CD14-positive monocyte (primary cell): Measurements from ENCODE around the gene AQP7. TPM values are rescaled to one million over a fixed set of nuclear protein-coding genes. Genes with fewer than 3 reads are reported as not detected.

Experiments used
- DNase-seq, 3 donors: peaks; one replicate each; pipeline ENCODE4 v3.0.0-alpha.2; 2011 to 2022
- H2AFZ ChIP-seq: 2 replicates; pipeline ENCODE4 v1.6.0; 2012; ENCODE audit warnings: mild to moderate bottlenecking, low read depth, low read length, inconsistent platforms; ENCODE audit not compliant: insufficient read depth, poor library complexity, severe bottlenecking
- H3K27ac ChIP-seq, 2 donors: 1 replicate in 1 of 2; 2 replicates in 1 of 2; pipeline ENCODE4 v1.5.1; 2012 to 2013; ENCODE audit warnings: low read length in 2 of 2, control low read depth in 1 of 2, inconsistent platforms in 1 of 2, low read depth in 1 of 2, mild to moderate bottlenecking in 1 of 2
- H3K27me3 ChIP-seq, 2 donors: one replicate each; pipeline versions ENCODE4 v1.6.0 to v1.6.1; 2011 to 2013; ENCODE audit warnings: low read length in 2 of 2; ENCODE audit not compliant: control insufficient read depth in 2 of 2, insufficient read depth in 2 of 2
- H3K36me3 ChIP-seq, 2 donors: replicated peaks in 1 of 2; 1 replicate in 1 of 2; 2 replicates in 1 of 2; pipeline versions ENCODE4 v1.5.1 to v1.6.1; 2012 to 2013; ENCODE audit warnings: low read length in 2 of 2, control low read depth in 1 of 2, inconsistent platforms in 1 of 2, mild to moderate bottlenecking in 1 of 2; ENCODE audit not compliant: insufficient read depth in 2 of 2, control insufficient read depth in 1 of 2
- H3K4me1 ChIP-seq, 2 donors: 1 replicate in 1 of 2; 2 replicates in 1 of 2; pipeline versions ENCODE4 v1.5.1 to v1.6.1; 2012 to 2013; ENCODE audit warnings: low read length in 2 of 2, control low read depth in 1 of 2, inconsistent platforms in 1 of 2, mild to moderate bottlenecking in 1 of 2, moderate library complexity in 1 of 2; ENCODE audit not compliant: insufficient read depth in 2 of 2, control insufficient read depth in 1 of 2
- H3K4me2 ChIP-seq: replicated peaks from 2 replicates; pipeline ENCODE3; 2012; ENCODE audit warnings: low read length, moderate library complexity, mild to moderate bottlenecking; ENCODE audit not compliant: poor library complexity, severe bottlenecking; ENCODE audit errors: extremely low read depth
- H3K4me3 ChIP-seq, 3 experiments: fragments of 200-600 bp in 1 of 3; sonication (generic) in 1 of 3; replicated peaks in 1 of 3; 1 replicate in 2 of 3; 2 replicates in 1 of 3; pipeline ENCODE4 v1.5.1; 2011 to 2013; ENCODE audit warnings: low read length in 3 of 3, mild to moderate bottlenecking in 3 of 3, control low read depth in 2 of 3, low read depth in 2 of 3, inconsistent platforms in 1 of 3, moderate library complexity in 1 of 3
- H3K79me2 ChIP-seq: 2 replicates; pipeline ENCODE4 v1.6.0; 2012; ENCODE audit warnings: mild to moderate bottlenecking, control low read depth, inconsistent platforms, low read length, moderate library complexity; ENCODE audit not compliant: insufficient read depth
- H3K9ac ChIP-seq: 2 replicates; pipeline ENCODE4 v1.6.0; 2017; ENCODE audit warnings: low read length, mild to moderate bottlenecking; ENCODE audit not compliant: insufficient read depth, poor library complexity, severe bottlenecking
- H3K9me3 ChIP-seq, 2 donors: replicated peaks in 1 of 2; 1 replicate in 1 of 2; 2 replicates in 1 of 2; pipeline versions ENCODE4 v1.5.1 to v1.6.1; 2012 to 2013; ENCODE audit warnings: low read length in 2 of 2, control low read depth in 1 of 2; ENCODE audit not compliant: control insufficient read depth in 1 of 2, insufficient read depth in 1 of 2
- H4K20me1 ChIP-seq: 2 replicates; pipeline ENCODE4 v1.6.0; 2012; ENCODE audit warnings: mild to moderate bottlenecking, low read length, control low read depth, moderate library complexity; ENCODE audit not compliant: insufficient read depth
- H3K27ac Mint-ChIP-seq, 7 donors: one replicate each; pipeline ENCODE4 v1.8.0; 2020; ENCODE audit warnings: mild to moderate bottlenecking in 7 of 7, mixed read lengths in 7 of 7, moderate library complexity in 6 of 7, inconsistent platforms in 2 of 7
- H3K27me3 Mint-ChIP-seq, 3 donors: one replicate each; pipeline ENCODE4 v1.8.0; 2021 to 2022; ENCODE audit warnings: low read depth in 3 of 3, mild to moderate bottlenecking in 3 of 3, mixed read lengths in 3 of 3, moderate library complexity in 3 of 3, inconsistent platforms in 1 of 3
- H3K36me3 Mint-ChIP-seq, 2 donors: one replicate each; pipeline ENCODE4 v1.8.0; 2020; ENCODE audit warnings: mixed read lengths in 2 of 2, inconsistent platforms in 1 of 2, mild to moderate bottlenecking in 1 of 2
- H3K4me1 Mint-ChIP-seq: one replicate; pipeline ENCODE4 v1.8.0; 2020; ENCODE audit warnings: mild to moderate bottlenecking, mixed read lengths
- H3K4me3 Mint-ChIP-seq, 2 donors: one replicate each; pipeline ENCODE4 v1.8.0; 2020; ENCODE audit warnings: mild to moderate bottlenecking in 2 of 2, mixed read lengths in 2 of 2, moderate library complexity in 1 of 2
- H3K9me3 Mint-ChIP-seq, 7 donors: one replicate each; pipeline ENCODE4 v1.8.0; 2020 to 2022; ENCODE audit warnings: mixed read lengths in 7 of 7, mild to moderate bottlenecking in 6 of 7, moderate library complexity in 6 of 7, inconsistent platforms in 2 of 7
- CTCF ChIP-seq: fragments of 200-600 bp; IDR thresholded peaks from one replicate; pipeline ENCODE4 v1.8.0; 2022; ENCODE audit warnings: antibody characterized with exemption, mild to moderate bottlenecking
- WGBS: methylation state at CpG from one replicate; pipeline ENCODE4 v1.1.5; 2013; ENCODE audit warnings: missing lambda C conversion rate; ENCODE audit not compliant: insufficient coverage; 5-methylcytosine and 5-hydroxymethylcytosine counted together
- intact Hi-C, 2 donors: fragments of 100-400 bp; cut with micrococcal nuclease; formaldehyde crosslinking; loops; one replicate each; pipeline versions ENCODE4 v1.15.0 to v1.15.1; 2023
- polyA plus RNA-seq, 3 donors: library from polyadenylated mRNA; depleted of rRNA in 1 of 3; unstranded in 2 of 3; stranded (reverse) in 1 of 3; fragments of 300-500 nt in 2 of 3; fragments of >200 nt in 1 of 3; fragmentation: Illumina TruSeq in 2 of 3; gene quantifications; 1 replicate in 2 of 3; 2 replicates in 1 of 3; pipeline ENCODE4 v1.2.3, GENCODE V29; 2012 to 2021

Gene AQP7
- polyA plus RNA-seq, 3 donors = not detected

- Histone ChIP-seq H3K27me3 (no peaks in the 10 kb centered on the region), H3K4me1 (no peaks in the 10 kb centered on the region), H3K79me2 (no peaks in the 10 kb centered on the region), H3K9me3 (no peaks in the 10 kb centered on the region), H4K20me1 (no peaks in the 10 kb centered on the region), H3K4me3 (no peak overlapping the region), H3K4me2 (no peak overlapping the region), H2AFZ (no peak overlapping the region), H3K9ac (no peak overlapping the region), H3K27ac (no peak overlapping the region), H3K36me3 (no peaks in the 10 kb centered on the region)
- Mint-ChIP-seq H3K4me1 (peaks cover 2% of the 10 kb centered on the region), H3K36me3 (no peaks in the 10 kb centered on the region), H3K27me3 (peaks cover 0 to 4% (median 2%) of the 10 kb centered on the region in 3 donors), H3K9me3 (peaks cover 0 to 7% (median 0%) of the 10 kb centered on the region in 7 donors), H3K4me3 (no peak overlapping the region), H3K27ac (no peak overlapping the region)
- TF ChIP-seq CTCF = no peak
- 94% methylated on average over 2 of the region's 5 CpGs for WGBS
- no peak for DNase-seq
- intact Hi-C loops = no loop called here
Observed at GRCh38 chr9:33408087-33408486, 5.7 kb upstream of the AQP7 start.

- WGBS = 86% methylated on average over 1 of the region's 3 CpGs
Observed at GRCh38 chr9:33407061-33407460, 4.7 kb upstream of the AQP7 start.

More at GRCh38 chr9:33407061-33407460, 4.7 kb upstream of the AQP7 start:
- Histone ChIP-seq H3K9me3 (no peaks in the 10 kb centered on the region), H3K4me3 (no peak overlapping the region), H3K36me3 (no peaks in the 10 kb centered on the region), H3K27ac (no peak overlapping the region), H3K79me2 (no peaks in the 10 kb centered on the region), H4K20me1 (no peaks in the 10 kb centered on the region), H3K4me1 (no peaks in the 10 kb centered on the region), H3K9ac (no peak overlapping the region), H2AFZ (no peak overlapping the region), H3K4me2 (no peak overlapping the region), H3K27me3 (no peaks in the 10 kb centered on the region)
- H3K4me1 Mint-ChIP-seq = peaks cover 2% of the 10 kb centered on the region
- peaks cover 1 to 4% (median 2%) of the 10 kb centered on the region in 3 donors for H3K27me3 Mint-ChIP-seq
- no peak for TF ChIP-seq CTCF
- H3K9me3 Mint-ChIP-seq = peaks cover 0 to 7% (median 0%) of the 10 kb centered on the region in 7 donors
- no peaks in the 10 kb centered on the region for H3K36me3 Mint-ChIP-seq
- intact Hi-C loops = no loop called here
- no peak overlapping the region for H3K4me3 Mint-ChIP-seq
- no peak overlapping the region for H3K27ac Mint-ChIP-seq
- DNase-seq = no peak
